Activated CD8-positive, alpha-beta memory T cell treated with anti-CD3 and anti-CD28 coated beads, Interleukin-2, amount 50 U/mL, for 24 hours (primary cell): ENCODE measurements around the gene LRRTM1.

Experiments used
- DNase-seq: peaks from one replicate; pipeline ENCODE4 v3.0.0-alpha.2; 2020; ENCODE audit errors: extremely low read depth

LRRTM1 gene, protein sequence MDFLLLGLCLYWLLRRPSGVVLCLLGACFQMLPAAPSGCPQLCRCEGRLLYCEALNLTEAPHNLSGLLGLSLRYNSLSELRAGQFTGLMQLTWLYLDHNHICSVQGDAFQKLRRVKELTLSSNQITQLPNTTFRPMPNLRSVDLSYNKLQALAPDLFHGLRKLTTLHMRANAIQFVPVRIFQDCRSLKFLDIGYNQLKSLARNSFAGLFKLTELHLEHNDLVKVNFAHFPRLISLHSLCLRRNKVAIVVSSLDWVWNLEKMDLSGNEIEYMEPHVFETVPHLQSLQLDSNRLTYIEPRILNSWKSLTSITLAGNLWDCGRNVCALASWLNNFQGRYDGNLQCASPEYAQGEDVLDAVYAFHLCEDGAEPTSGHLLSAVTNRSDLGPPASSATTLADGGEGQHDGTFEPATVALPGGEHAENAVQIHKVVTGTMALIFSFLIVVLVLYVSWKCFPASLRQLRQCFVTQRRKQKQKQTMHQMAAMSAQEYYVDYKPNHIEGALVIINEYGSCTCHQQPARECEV

DNA sequence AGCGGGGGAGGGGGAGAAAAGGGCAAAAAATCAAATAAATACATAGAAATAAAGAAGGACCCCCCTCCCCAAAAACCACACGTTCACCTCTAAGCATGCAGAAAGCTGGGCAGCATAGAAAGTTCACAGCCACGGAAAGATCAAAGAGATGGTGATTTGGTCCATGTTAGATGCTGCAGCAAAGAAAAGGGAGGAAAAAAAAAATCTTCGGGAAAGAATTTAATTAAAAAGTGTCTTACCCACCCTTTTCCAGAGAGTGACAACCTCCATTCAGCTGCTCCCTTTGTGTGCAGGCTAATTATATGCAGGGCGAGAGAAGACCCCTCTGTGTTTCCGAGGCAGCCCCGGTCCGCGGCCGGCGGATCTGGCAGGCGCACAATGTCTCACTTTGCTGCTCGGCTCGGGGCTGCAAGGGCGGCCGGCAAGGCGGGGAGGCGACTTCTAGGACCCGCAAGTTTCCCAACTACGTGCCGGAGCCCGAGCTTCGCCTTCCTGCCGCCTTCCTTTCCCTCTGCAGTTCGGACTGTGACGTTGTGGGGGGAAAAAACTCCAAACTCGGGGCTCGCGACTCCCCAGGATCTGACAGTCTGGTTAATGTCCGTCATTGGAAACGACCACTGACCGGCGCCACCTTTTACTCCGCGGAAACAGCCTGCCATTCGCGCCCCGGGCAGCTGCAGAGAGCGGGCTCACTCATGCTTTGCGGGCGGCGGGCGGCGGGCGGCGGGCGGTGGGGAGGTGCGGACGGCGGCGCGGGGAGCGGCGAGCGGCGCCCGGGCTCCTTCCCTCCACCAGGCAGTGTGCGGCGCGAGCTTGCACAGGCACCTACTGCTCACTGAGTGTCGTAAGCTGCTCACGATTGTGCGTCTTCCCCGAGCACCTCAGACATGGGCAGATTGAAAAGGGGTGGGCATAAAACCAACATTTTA is at the start of gene LRRTM1:
Gene LRRTM1 (minus strand): TSS at position 844 of the 929 bp plus-strand sequence. CDS start 933 bp downstream, outside the sequence.
- no peak for DNase-seq

DNA sequence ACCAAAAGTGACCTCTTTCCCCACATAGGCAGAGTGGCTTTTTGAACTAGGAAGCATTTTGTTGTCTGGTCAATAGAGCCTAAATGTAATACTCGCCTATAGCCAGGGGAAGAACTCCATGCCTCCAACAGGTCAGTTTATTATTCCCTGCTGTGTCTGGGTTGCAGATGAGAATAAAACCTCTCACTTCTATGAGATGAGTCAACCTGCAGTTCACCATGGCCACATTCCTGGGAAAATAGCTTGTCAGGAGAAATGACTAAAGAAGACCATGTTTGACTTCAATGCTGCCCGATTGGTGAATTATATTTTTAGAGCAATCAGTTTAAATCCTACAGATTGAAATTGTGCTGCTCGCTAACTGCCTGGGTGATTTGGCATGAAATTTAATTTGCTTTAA is 46.7 kb upstream of the LRRTM1 start:
- DNase-seq: no peak

- no peak for DNase-seq
Measured at GRCh38 chr2:80348953-80349352, 44.4 kb upstream of the LRRTM1 start.

- DNase-seq: no peak
Measured at GRCh38 chr2:80348078-80348477, 43.5 kb upstream of the LRRTM1 start.

- no peak for DNase-seq
Measured at GRCh38 chr2:80340022-80340421, 35.5 kb upstream of the LRRTM1 start.

DNA sequence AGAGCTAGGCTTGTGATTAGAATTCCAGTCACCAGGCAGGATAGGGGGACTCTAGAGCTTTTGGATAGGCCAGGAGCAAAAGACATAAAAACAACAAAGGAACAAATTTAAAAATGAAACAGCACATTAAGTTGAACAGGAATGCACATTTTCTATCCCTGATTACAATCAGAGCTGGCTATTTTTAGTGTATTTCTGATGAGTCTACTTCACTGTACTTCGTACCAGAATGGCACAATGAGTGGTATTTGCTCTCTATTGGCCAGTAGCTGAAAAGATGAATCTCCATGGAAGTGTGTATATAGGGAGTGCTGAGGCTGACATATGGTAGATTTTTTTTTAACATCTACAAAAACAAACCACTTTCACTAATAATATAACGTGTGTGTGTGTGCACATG is 34.2 kb upstream of the LRRTM1 start:
- no peak for DNase-seq

- DNase-seq: no peak
Measured at GRCh38 chr2:80335411-80335810, 30.9 kb upstream of the LRRTM1 start.

DNA sequence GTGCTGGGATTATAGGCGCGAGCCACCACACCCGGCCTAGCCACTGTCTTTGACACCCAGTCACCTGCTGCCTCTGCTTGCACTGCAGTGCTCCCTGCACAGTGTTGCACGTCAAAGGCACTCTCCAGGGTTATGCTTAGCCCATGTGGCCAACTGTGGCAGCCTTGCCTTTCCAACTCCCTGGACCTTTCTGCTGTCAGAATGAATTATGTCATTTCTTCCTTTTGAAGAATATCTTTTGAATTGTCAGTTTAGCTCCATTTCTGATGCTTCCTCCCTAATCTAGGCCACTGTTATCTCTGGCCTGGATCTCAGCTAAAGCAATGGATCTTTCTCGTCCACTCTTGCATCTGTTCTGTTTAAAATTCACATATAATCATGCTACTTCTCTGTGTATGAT is 29.3 kb upstream of the LRRTM1 start:
- DNase-seq: no peak

GRCh38 chr2:80330527-80331450 is 26.2 kb upstream of the LRRTM1 start:
- DNase-seq: no peak

- no peak for DNase-seq
Measured at GRCh38 chr2:80329491-80329890, 24.9 kb upstream of the LRRTM1 start.

DNA sequence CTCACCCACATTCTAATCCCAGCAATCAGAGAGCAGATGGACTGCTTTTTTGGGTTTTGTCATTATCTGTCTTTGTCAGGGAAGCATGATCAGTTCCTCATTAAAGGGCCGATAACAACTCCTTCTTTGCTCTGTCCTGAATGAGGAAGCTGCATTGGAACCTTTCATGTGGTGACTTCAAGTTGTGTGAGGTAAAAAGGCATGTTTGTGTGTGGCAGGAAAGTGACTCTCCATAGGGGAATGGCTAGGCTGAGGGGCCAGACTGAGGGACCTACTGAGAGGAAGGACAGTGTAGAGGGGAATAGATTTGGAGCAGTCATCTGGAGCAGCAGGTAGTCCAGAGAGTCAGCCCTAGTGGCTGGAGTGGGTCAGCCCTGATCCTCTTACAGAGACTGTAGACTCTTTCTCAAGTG is 23.6 kb upstream of the LRRTM1 start:
- no peak for DNase-seq

DNA sequence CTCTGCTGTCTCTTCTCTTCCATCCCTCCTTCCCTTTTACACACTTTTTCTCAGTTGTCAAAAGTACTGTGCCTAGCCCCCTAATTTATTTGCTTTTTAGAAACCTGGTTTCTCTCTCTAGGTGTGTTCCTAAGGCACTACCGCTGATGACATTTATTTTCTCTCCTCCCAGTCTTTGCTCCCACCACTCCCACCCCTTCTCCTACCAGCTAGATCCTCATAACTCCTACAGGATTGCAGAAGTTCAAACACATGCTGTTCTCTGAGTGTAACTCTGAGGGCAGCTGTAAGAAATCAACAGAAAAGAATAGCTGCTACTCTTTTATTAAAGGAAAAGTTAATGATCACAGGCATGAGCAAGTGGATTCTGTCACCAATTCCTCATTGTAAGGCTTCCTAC is 22.3 kb upstream of the LRRTM1 start:
- no peak for DNase-seq

GRCh38 chr2:80326214-80326613 is 21.7 kb upstream of the LRRTM1 start:
- DNase-seq: no peak

DNA sequence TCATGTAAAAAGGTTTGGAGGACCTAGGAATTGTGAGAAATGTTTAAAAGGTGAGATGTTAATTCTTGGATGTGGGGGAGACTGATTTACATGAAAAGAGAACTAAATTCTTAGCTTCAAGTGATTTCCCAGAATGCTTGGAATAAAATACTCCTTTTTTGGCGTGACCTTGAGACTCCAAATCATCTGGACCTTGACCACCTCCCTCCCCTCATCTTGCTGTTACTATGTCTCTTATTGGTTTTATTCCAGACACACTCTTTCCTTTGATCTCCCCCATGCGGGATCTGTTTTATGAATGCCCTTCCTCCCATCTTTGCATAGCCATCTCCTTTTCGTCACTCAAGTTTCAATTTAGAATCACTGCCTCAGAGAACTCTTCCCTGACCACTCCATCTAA is 20.0 kb upstream of the LRRTM1 start:
- no peak for DNase-seq

DNA sequence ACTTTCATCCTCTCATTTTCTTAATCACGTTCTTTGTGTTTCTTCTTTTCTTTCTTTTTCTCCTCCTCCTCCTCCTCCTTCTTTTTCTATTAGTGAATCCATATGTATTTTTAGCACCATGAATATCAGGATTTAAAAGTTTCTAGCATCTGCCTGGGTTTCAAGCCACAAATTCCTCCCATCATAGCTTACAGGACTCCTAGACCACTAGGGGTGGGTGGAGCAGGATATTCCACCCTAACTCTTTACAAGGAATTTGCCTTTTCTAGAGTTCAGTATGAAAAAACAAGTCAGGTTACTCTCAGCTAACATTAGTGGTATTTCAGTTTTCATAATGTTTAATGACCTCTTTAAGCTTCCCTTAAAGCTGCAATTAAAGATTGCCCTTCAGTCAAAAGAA is 19.1 kb upstream of the LRRTM1 start:
- DNase-seq: no peak

DNA sequence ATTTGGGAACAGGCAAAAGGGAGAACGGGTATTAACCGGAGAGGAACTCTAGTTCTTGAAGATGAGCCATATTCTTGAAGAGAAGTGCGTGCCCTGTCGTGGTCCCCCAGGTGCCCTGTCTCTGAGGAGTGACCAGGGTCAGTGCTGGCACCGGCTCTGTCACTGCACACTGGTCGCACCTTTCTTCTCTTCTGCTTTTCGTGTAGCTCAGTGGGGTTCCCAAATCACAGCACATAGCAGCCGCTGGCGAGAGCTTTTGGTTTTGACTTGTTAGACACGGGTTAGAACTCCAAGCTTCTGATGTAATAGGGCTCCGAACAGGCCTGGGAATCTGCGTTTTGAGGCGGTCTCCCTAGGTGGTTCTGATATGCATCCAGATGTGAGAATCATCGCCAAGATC is 18.4 kb upstream of the LRRTM1 start:
- no peak for DNase-seq

GRCh38 chr2:80322311-80322920 is 17.9 kb upstream of the LRRTM1 start:
- no peak for DNase-seq

GRCh38 chr2:80312282-80312839 is 7.8 kb upstream of the LRRTM1 start:
- no peak for DNase-seq

GRCh38 chr2:80311304-80311703 is 6.8 kb upstream of the LRRTM1 start:
- DNase-seq: no peak

DNA sequence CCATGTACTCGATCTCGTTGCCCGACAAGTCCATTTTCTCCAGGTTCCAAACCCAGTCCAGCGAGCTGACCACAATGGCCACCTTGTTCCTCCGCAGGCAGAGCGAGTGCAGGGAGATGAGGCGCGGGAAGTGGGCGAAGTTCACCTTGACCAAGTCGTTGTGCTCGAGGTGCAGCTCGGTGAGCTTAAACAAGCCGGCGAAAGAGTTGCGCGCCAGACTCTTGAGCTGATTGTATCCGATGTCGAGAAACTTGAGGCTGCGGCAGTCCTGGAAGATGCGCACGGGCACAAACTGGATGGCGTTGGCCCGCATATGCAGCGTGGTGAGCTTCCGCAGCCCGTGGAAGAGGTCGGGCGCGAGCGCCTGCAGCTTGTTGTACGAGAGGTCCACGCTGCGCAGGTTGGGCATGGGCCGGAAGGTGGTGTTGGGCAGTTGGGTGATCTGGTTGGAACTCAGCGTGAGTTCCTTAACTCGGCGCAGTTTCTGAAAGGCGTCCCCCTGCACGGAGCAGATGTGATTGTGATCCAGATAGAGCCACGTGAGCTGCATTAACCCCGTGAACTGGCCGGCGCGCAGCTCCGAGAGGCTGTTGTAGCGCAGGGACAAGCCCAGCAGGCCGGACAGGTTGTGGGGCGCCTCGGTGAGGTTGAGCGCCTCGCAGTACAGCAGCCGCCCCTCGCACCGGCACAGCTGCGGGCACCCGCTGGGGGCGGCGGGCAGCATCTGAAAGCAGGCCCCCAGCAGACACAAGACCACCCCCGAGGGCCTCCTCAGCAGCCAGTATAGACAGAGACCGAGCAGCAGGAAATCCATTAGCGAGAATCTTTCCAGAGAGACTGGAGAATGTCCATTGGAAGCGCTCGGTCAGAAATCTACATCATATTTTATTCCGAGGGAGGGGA is 1.3 kb downstream of the LRRTM1 start:
- no peak for DNase-seq
